Mesendoderm (in vitro differentiated cells): ENCODE measurements around the gene CD300A.
A peak's percentile ranks its signal among the peaks of the same experiment; 100 is the strongest.

Experiments used
- DNase-seq: peaks from one replicate; pipeline ENCODE4 v3.0.0; 2013
- H2AK5ac ChIP-seq: 2 replicates; pipeline ENCODE4 v1.6.1; 2013; ENCODE audit warnings: low read length, inconsistent platforms
- H2BK120ac ChIP-seq: 2 replicates; pipeline ENCODE4 v1.6.1; 2013; ENCODE audit warnings: low read depth, mild to moderate bottlenecking, low read length, moderate library complexity, mixed read lengths
- H2BK15ac ChIP-seq: replicated peaks from 2 replicates; pipeline ENCODE4 v1.6.1; 2013; ENCODE audit warnings: low read depth, mild to moderate bottlenecking, moderate library complexity
- H2BK5ac ChIP-seq: 2 replicates; pipeline ENCODE4 v1.6.1; 2013; ENCODE audit warnings: low read length, inconsistent platforms
- H3K18ac ChIP-seq: 2 replicates; pipeline ENCODE4 v1.6.1; 2013; ENCODE audit warnings: mild to moderate bottlenecking, low read length, mixed read lengths
- H3K23ac ChIP-seq: one replicate; pipeline ENCODE4 v1.6.1; 2013; ENCODE audit warnings: low read length
- H3K27ac ChIP-seq: 2 replicates; pipeline ENCODE4 v1.5.1; 2013; ENCODE audit warnings: low read depth, mild to moderate bottlenecking, inconsistent platforms, low read length, moderate library complexity
- H3K27me3 ChIP-seq: 2 replicates; pipeline ENCODE4 v1.6.1; 2013; ENCODE audit warnings: low read length, control low read depth, mild to moderate bottlenecking, inconsistent platforms; ENCODE audit not compliant: insufficient read depth, poor library complexity
- H3K36me3 ChIP-seq: 2 replicates; pipeline ENCODE4 v1.6.1; 2013; ENCODE audit warnings: low read length, inconsistent platforms; ENCODE audit not compliant: control insufficient read depth, insufficient read depth
- H3K4ac ChIP-seq: one replicate; pipeline ENCODE4 v1.6.1; 2013; ENCODE audit warnings: low read depth, mild to moderate bottlenecking, low read length, moderate library complexity
- H3K4me1 ChIP-seq: 2 replicates; pipeline ENCODE4 v1.6.1; 2013; ENCODE audit warnings: low read depth, low read length, inconsistent platforms; ENCODE audit not compliant: control insufficient read depth
- H3K4me2 ChIP-seq: 2 replicates; pipeline ENCODE4 v1.6.1; 2013; ENCODE audit warnings: low read length
- H3K4me3 ChIP-seq: 2 replicates; pipeline ENCODE4 v1.5.1; 2013; ENCODE audit warnings: mild to moderate bottlenecking, low read length
- H3K56ac ChIP-seq: one replicate; pipeline ENCODE4 v1.6.1; 2013; ENCODE audit warnings: low read length
- H3K79me1 ChIP-seq: 2 replicates; pipeline ENCODE4 v1.6.1; 2013; ENCODE audit warnings: low read length, inconsistent platforms
- H3K79me2 ChIP-seq: 2 replicates; pipeline ENCODE4 v1.6.1; 2013; ENCODE audit warnings: mild to moderate bottlenecking, low read length; ENCODE audit not compliant: control insufficient read depth, insufficient read depth
- H3K9ac ChIP-seq: 2 replicates; pipeline ENCODE4 v1.6.1; 2013; ENCODE audit warnings: low read length, inconsistent platforms
- H4K5ac ChIP-seq: one replicate; pipeline ENCODE4 v1.6.1; 2013; ENCODE audit warnings: low read length
- H4K8ac ChIP-seq: one replicate; pipeline ENCODE4 v1.6.1; 2013; ENCODE audit warnings: low read depth, mild to moderate bottlenecking, control low read depth, low read length, moderate library complexity
- WGBS: extraction: QIAGEN DNeasy Blood & Tissue Kit; methylation state at CpG from one replicate; pipeline ENCODE4 v1.1.7; 2013; ENCODE audit warnings: low lambda C conversion rate, missing lambda C conversion rate; ENCODE audit not compliant: insufficient coverage; ENCODE audit errors: extremely low coverage; 5-methylcytosine and 5-hydroxymethylcytosine counted together

The CD300A gene

GRCh38 chr17:74460241-74460640 is 6.2 kb upstream of the CD300A start:
- Histone ChIP-seq H3K56ac (no peak overlapping the region), H3K4me3 (no peak overlapping the region), H3K27ac (no peak overlapping the region), H2BK15ac (no peak overlapping the region), H3K9ac (no peak overlapping the region), H3K23ac (no peak overlapping the region), H3K79me1 (no peaks in the 10 kb centered on the region), H3K27me3 (no peaks in the 10 kb centered on the region), H3K18ac (no peak overlapping the region), H4K5ac (no peak overlapping the region), H3K79me2 (no peaks in the 10 kb centered on the region), H2BK5ac (no peak overlapping the region), H2BK120ac (no peak overlapping the region), H2AK5ac (no peak overlapping the region), H3K4me1 (no peaks in the 10 kb centered on the region), H3K36me3 (no peaks in the 10 kb centered on the region), H4K8ac (no peak overlapping the region), H3K4ac (no peak overlapping the region), H3K4me2 (no peak overlapping the region)
- WGBS, result no CpG with 5 or more reads among the region's 2 CpGs
- no peak for DNase-seq

- no peak overlapping the region for H3K23ac ChIP-seq
- no peak overlapping the region for H4K5ac ChIP-seq
- H2BK15ac ChIP-seq, result no peak overlapping the region
- no peak overlapping the region for H2BK120ac ChIP-seq
- no peak overlapping the region for H3K9ac ChIP-seq
- H3K4me1 ChIP-seq, result no peaks in the 10 kb centered on the region
- H2BK5ac ChIP-seq, result no peak overlapping the region
- no peaks in the 10 kb centered on the region for H3K36me3 ChIP-seq
- H3K18ac ChIP-seq, result no peak overlapping the region
- DNase-seq, result no peak
- H3K56ac ChIP-seq, result no peak overlapping the region
- no peaks in the 10 kb centered on the region for H3K27me3 ChIP-seq
- no peak overlapping the region for H4K8ac ChIP-seq
- no peaks in the 10 kb centered on the region for H3K79me2 ChIP-seq
- no peak overlapping the region for H3K4ac ChIP-seq
- H3K27ac ChIP-seq, result no peak overlapping the region
- no peak overlapping the region for H2AK5ac ChIP-seq
- no peak overlapping the region for H3K4me2 ChIP-seq
- H3K79me1 ChIP-seq, result no peaks in the 10 kb centered on the region
- WGBS, result no CpG with 5 or more reads among the region's 7 CpGs
- no peak overlapping the region for H3K4me3 ChIP-seq
Measured at GRCh38 chr17:74460996-74461395, 5.4 kb upstream of the CD300A start.

- H2BK120ac ChIP-seq, result no peak overlapping the region
- no peak overlapping the region for H4K8ac ChIP-seq
- DNase-seq, result no peak
- H2BK5ac ChIP-seq, result no peak overlapping the region
- H3K18ac ChIP-seq, result no peak overlapping the region
- no peaks in the 10 kb centered on the region for H3K4me1 ChIP-seq
- H3K4ac ChIP-seq, result no peak overlapping the region
- H3K79me2 ChIP-seq, result no peaks in the 10 kb centered on the region
- no peaks in the 10 kb centered on the region for H3K27me3 ChIP-seq
- no CpG with 5 or more reads among the region's 10 CpGs for WGBS
- no peak overlapping the region for H3K27ac ChIP-seq
- H3K79me1 ChIP-seq, result no peaks in the 10 kb centered on the region
- H3K23ac ChIP-seq, result no peak overlapping the region
- H2BK15ac ChIP-seq, result no peak overlapping the region
- H4K5ac ChIP-seq, result no peak overlapping the region
- no peak overlapping the region for H3K9ac ChIP-seq
- H2AK5ac ChIP-seq, result no peak overlapping the region
- H3K56ac ChIP-seq, result no peak overlapping the region
- H3K4me2 ChIP-seq, result no peak overlapping the region
- no peak overlapping the region for H3K4me3 ChIP-seq
- H3K36me3 ChIP-seq, result no peaks in the 10 kb centered on the region
Measured at GRCh38 chr17:74461611-74462010, 4.8 kb upstream of the CD300A start.

GRCh38 chr17:74464730-74465377 is 1.6 kb upstream of the CD300A start:
- peak overlapping the region; percentile 24 for H3K23ac ChIP-seq
- H2AK5ac ChIP-seq, result no peak overlapping the region
- H3K4me2 ChIP-seq, result no peak overlapping the region
- no peak overlapping the region for H3K18ac ChIP-seq
- H3K4me1 ChIP-seq, result no peaks in the 10 kb centered on the region
- H3K27me3 ChIP-seq, result peaks cover 8% of the 10 kb centered on the region
- no peak overlapping the region for H2BK120ac ChIP-seq
- H3K79me2 ChIP-seq, result no peaks in the 10 kb centered on the region
- WGBS, result 100% methylated on average over 3 of the region's 7 CpGs
- no peaks in the 10 kb centered on the region for H3K36me3 ChIP-seq
- no peak overlapping the region for H3K9ac ChIP-seq
- H2BK15ac ChIP-seq, result no peak overlapping the region
- H3K4ac ChIP-seq, result no peak overlapping the region
- H2BK5ac ChIP-seq, result no peak overlapping the region
- no peak overlapping the region for H3K27ac ChIP-seq
- H3K79me1 ChIP-seq, result no peaks in the 10 kb centered on the region
- H3K4me3 ChIP-seq, result no peak overlapping the region
- no peak overlapping the region for H4K5ac ChIP-seq
- no peak overlapping the region for H3K56ac ChIP-seq
- DNase-seq, result no peak
- no peak overlapping the region for H4K8ac ChIP-seq

GRCh38 chr17:74465378-74466110 is 890 bp upstream of the CD300A start:
- WGBS, result 100% methylated on average over 4 of the region's 8 CpGs
- H3K18ac ChIP-seq, result no peak overlapping the region
- no peak for DNase-seq

More at GRCh38 chr17:74465378-74466110, 890 bp upstream of the CD300A start:
- no peaks in the 10 kb centered on the region for H3K79me2 ChIP-seq
- H3K36me3 ChIP-seq, result no peaks in the 10 kb centered on the region
- H4K8ac ChIP-seq, result no peak overlapping the region
- H3K27me3 ChIP-seq, result peaks cover 8% of the 10 kb centered on the region
- H4K5ac ChIP-seq, result no peak overlapping the region
- no peak overlapping the region for H3K4me2 ChIP-seq
- H2BK120ac ChIP-seq, result no peak overlapping the region
- no peak overlapping the region for H2BK5ac ChIP-seq
- H3K9ac ChIP-seq, result no peak overlapping the region
- H3K79me1 ChIP-seq, result no peaks in the 10 kb centered on the region
- H3K4ac ChIP-seq, result no peak overlapping the region
- H3K4me3 ChIP-seq, result no peak overlapping the region
- H2BK15ac ChIP-seq, result no peak overlapping the region
- no peak overlapping the region for H2AK5ac ChIP-seq
- no peak overlapping the region for H3K27ac ChIP-seq
- peak overlapping the region; percentile 24 for H3K23ac ChIP-seq
- no peaks in the 10 kb centered on the region for H3K4me1 ChIP-seq
- no peak overlapping the region for H3K56ac ChIP-seq
